ENCODE results near the gene CDCA5.

- no peak for TF ChIP-seq POLR2A (IDR thresholded peaks at IDR 0.05)
- TF ChIP-seq POLR2AphosphoS5 (IDR thresholded peaks at IDR 0.05; ENCODE audit: insufficient read depth in 1 of 2, low read depth in 1 of 2), result no peak
Measured at GRCh38 chr11:65065851-65066250, 18.0 kb downstream of the CDCA5 start.
